HepG2 (cell line): ENCODE data around the gene HELZ. TPM values are rescaled to one million over a fixed set of nuclear protein-coding genes. Genes with fewer than 3 reads are reported as not detected.

ENCODE experiments used
- ATRX ChIP-seq: sonication (generic); formaldehyde crosslinking; IDR thresholded peaks from 2 replicates; pipeline ENCODE4 v1.4.0; 2020; ENCODE audit warnings: missing genetic modification reagents, borderline replicate concordance
- CENPX ChIP-seq: sonication (generic); formaldehyde crosslinking; IDR thresholded peaks from 2 replicates; pipeline ENCODE4 v1.9.0; 2021; ENCODE audit warnings: mild to moderate bottlenecking, missing genetic modification reagents, moderate library complexity
- GZF1 ChIP-seq: sonication (generic); formaldehyde crosslinking; IDR thresholded peaks from 2 replicates; pipeline ENCODE4 v1.5.1; 2020; ENCODE audit warnings: mild to moderate bottlenecking, missing genetic modification reagents
- HOXA5 ChIP-seq: sonication (generic); formaldehyde crosslinking; IDR thresholded peaks from 2 replicates; pipeline ENCODE4 v1.4.0; 2020; ENCODE audit warnings: missing genetic modification reagents
- KAT8 ChIP-seq: IDR thresholded peaks from 2 replicates; pipeline ENCODE4 v1.6.1; 2016; ENCODE audit warnings: missing genetic modification reagents, missing compliant biosample characterization
- KLF11 ChIP-seq: IDR thresholded peaks from 2 replicates; pipeline ENCODE4 v1.6.1; 2016; ENCODE audit warnings: missing compliant biosample characterization
- NR2F6 ChIP-seq, 2 experiments: IDR thresholded peaks; 2 replicates each; pipeline ENCODE4 v1.6.1; 2016; ENCODE audit warnings: antibody characterized with exemption in 1 of 2, mild to moderate bottlenecking in 1 of 2
- PCBP2 ChIP-seq: fragments of 200-400 bp; formaldehyde crosslinking; optimal IDR thresholded peaks from 2 replicates; pipeline ENCODE3; 2018; ENCODE audit warnings: low read length, low read depth; ENCODE audit not compliant: poor library complexity, severe bottlenecking
- RARG ChIP-seq: sonication (generic); formaldehyde crosslinking; IDR thresholded peaks from 2 replicates; pipeline ENCODE4 v1.4.0; 2020; ENCODE audit warnings: low read depth, mild to moderate bottlenecking, missing genetic modification reagents
- TCF7 ChIP-seq: sonication (generic); IDR thresholded peaks from 2 replicates; pipeline ENCODE4 v1.6.1; 2016; ENCODE audit warnings: antibody characterized with exemption, low read depth
- ZFP90 ChIP-seq: sonication (generic); formaldehyde crosslinking; IDR thresholded peaks from 2 replicates; pipeline ENCODE4 v1.8.0; 2022; ENCODE audit warnings: missing genetic modification reagents, mild to moderate bottlenecking, inconsistent platforms, borderline replicate concordance
- ZNF292 ChIP-seq: sonication (generic); formaldehyde crosslinking; IDR thresholded peaks from 2 replicates; pipeline ENCODE4 v1.8.1; 2022; ENCODE audit warnings: mild to moderate bottlenecking, low read depth, missing genetic modification reagents, borderline replicate concordance
- ZNF333 ChIP-seq: sonication (generic); formaldehyde crosslinking; IDR thresholded peaks from 2 replicates; pipeline ENCODE4 v1.4.0; 2020; ENCODE audit warnings: mild to moderate bottlenecking, missing genetic modification reagents, borderline replicate concordance
- ZNF350 ChIP-seq: sonication (generic); formaldehyde crosslinking; IDR thresholded peaks from 2 replicates; pipeline ENCODE4 v1.4.0; 2020; ENCODE audit warnings: mild to moderate bottlenecking, low read depth, missing genetic modification reagents, borderline replicate concordance
- ZNF354B ChIP-seq: sonication (generic); formaldehyde crosslinking; IDR thresholded peaks from 2 replicates; pipeline ENCODE4 v1.8.0; 2022; ENCODE audit warnings: mild to moderate bottlenecking, missing genetic modification reagents
- ZNF460 ChIP-seq: sonication (generic); formaldehyde crosslinking; IDR thresholded peaks from 2 replicates; pipeline ENCODE4 v1.5.1; 2020; ENCODE audit warnings: missing genetic modification reagents, mild to moderate bottlenecking, borderline replicate concordance
- ZNF572 ChIP-seq: sonication (generic); formaldehyde crosslinking; IDR thresholded peaks from 2 replicates; pipeline ENCODE4 v1.5.1; 2020; ENCODE audit warnings: mild to moderate bottlenecking, missing genetic modification reagents
- ZNF660 ChIP-seq: sonication (generic); formaldehyde crosslinking; IDR thresholded peaks from 2 replicates; pipeline ENCODE4 v1.5.1; 2020; ENCODE audit warnings: mild to moderate bottlenecking, low read depth, missing genetic modification reagents, borderline replicate concordance
- ZSCAN31 ChIP-seq: sonication (generic); formaldehyde crosslinking; IDR thresholded peaks from 2 replicates; pipeline ENCODE4 v1.5.0; 2020; ENCODE audit warnings: low read depth, mild to moderate bottlenecking, missing genetic modification reagents
- polyA plus RNA-seq, 8 experiments: library from polyadenylated mRNA; depleted of rRNA in 3 of 8; stranded (reverse) in 7 of 8; unstranded in 1 of 8; fragments of >200 nt; fragmentation: Illumina TruSeq in 4 of 8; extraction: Trizol in 4 of 8; gene quantifications; 2 replicates each; pipeline versions ENCODE4 v1.2.1 to v1.2.3, GENCODE V29; 2011 to 2016; ENCODE audit warnings: low read depth in 4 of 8, missing spikeins in 1 of 8, mixed read lengths in 1 of 8; ENCODE audit not compliant: insufficient read depth in 1 of 8
- total RNA-seq, 5 experiments: library from RNA; depleted of rRNA; stranded (reverse); fragments of >200 nt; fragmentation: Illumina TruSeq; extraction: Trizol; gene quantifications; 2 replicates each; pipeline ENCODE4 v1.2.3, GENCODE V29; 2016; ENCODE audit warnings: low read depth in 1 of 5
- TF ChIP-seq, protein P1 (sequence below): sonication (generic); formaldehyde crosslinking; conservative IDR thresholded peaks from 2 replicates; pipeline ENCODE4 v1.4.0; 2020; ENCODE audit warnings: missing genetic modification reagents
- TF ChIP-seq, protein P2 (sequence below): sonication (generic); formaldehyde crosslinking; IDR thresholded peaks from 2 replicates; pipeline ENCODE4 v1.4.0; 2020; ENCODE audit warnings: mild to moderate bottlenecking, missing genetic modification reagents
- TF ChIP-seq, protein P3 (sequence below): sonication (generic); formaldehyde crosslinking; IDR thresholded peaks from 2 replicates; pipeline ENCODE4 v1.4.0; 2020; ENCODE audit warnings: low read depth, mild to moderate bottlenecking, missing genetic modification reagents
- TF ChIP-seq, protein P4 (sequence below): sonication (generic); formaldehyde crosslinking; IDR thresholded peaks from 2 replicates; pipeline ENCODE4 v1.4.0; 2020; ENCODE audit warnings: mild to moderate bottlenecking, missing genetic modification reagents, borderline replicate concordance

Gene HELZ
- total and polyA plus RNA-seq, 2 of the 13 experiments (the other 11 are each of a cell fraction or from before 2014, with no cell fraction given) = 35.3 to 52.4 TPM

DNA sequence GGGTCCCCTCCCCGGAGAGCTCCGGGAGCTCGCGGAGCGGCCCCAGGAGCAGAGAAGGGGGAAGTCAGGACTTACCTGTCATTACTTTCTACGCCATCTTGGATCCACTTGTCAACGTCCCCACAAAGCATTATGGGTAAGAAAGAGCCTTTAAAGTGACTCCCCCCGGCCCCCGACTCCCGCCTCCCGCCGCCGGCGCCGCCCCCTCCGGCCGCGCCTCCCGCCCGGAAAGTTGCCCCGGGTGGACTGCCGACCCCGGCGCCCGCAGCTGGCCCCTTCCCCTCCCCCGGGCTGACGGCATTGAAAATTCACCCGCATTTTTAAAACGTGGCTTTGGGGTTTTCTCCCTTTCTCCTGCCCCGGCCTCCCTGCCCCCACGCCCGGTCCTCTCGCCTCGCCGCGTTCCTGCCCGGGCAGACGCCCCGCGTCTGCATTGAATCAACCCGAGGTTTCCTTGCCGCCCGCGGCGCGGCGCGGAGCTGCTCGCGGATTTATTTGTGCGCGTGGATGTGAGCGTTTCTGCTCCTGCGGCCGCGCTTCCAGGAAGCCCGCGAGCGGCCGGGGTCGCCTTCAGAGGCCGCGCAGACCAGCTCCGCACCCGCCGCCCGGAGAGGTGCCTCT, at the start of gene HELZ (continued):
- TF ChIP-seq, protein P1, sequence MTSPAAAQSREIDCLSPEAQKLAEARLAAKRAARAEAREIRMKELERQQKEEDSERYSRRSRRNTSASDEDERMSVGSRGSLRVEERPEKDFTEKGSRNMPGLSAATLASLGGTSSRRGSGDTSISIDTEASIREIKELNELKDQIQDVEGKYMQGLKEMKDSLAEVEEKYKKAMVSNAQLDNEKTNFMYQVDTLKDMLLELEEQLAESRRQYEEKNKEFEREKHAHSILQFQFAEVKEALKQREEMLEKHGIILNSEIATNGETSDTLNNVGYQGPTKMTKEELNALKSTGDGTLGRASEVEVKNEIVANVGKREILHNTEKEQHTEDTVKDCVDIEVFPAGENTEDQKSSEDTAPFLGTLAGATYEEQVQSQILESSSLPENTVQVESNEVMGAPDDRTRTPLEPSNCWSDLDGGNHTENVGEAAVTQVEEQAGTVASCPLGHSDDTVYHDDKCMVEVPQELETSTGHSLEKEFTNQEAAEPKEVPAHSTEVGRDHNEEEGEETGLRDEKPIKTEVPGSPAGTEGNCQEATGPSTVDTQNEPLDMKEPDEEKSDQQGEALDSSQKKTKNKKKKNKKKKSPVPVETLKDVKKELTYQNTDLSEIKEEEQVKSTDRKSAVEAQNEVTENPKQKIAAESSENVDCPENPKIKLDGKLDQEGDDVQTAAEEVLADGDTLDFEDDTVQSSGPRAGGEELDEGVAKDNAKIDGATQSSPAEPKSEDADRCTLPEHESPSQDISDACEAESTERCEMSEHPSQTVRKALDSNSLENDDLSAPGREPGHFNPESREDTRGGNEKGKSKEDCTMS (CRISPR knock-in tag) = peak; percentile 80; the same call in 1 of the 2 replicates
- no peak for TF ChIP-seq CENPX
- peak; percentile 85; the same call in 1 of the 2 replicates for TF ChIP-seq HOXA5 (CRISPR knock-in tag)
- peak; percentile 5; the same call in 1 of the 2 replicates for TF ChIP-seq ZSCAN31 (CRISPR knock-in tag)
- TF ChIP-seq ZNF292 = peak; percentile 73
- TF ChIP-seq TCF7 = no peak
- TF ChIP-seq, protein P2, sequence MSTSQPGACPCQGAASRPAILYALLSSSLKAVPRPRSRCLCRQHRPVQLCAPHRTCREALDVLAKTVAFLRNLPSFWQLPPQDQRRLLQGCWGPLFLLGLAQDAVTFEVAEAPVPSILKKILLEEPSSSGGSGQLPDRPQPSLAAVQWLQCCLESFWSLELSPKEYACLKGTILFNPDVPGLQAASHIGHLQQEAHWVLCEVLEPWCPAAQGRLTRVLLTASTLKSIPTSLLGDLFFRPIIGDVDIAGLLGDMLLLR (CRISPR knock-in tag) = 0 out of 2 replicates have a peak, but pooled peaks have one; percentile 7
- peak; percentile 78; the same call in 1 of the 2 replicates for TF ChIP-seq ZNF350 (CRISPR knock-in tag)
- no peak for TF ChIP-seq PCBP2
- TF ChIP-seq, protein P3, sequence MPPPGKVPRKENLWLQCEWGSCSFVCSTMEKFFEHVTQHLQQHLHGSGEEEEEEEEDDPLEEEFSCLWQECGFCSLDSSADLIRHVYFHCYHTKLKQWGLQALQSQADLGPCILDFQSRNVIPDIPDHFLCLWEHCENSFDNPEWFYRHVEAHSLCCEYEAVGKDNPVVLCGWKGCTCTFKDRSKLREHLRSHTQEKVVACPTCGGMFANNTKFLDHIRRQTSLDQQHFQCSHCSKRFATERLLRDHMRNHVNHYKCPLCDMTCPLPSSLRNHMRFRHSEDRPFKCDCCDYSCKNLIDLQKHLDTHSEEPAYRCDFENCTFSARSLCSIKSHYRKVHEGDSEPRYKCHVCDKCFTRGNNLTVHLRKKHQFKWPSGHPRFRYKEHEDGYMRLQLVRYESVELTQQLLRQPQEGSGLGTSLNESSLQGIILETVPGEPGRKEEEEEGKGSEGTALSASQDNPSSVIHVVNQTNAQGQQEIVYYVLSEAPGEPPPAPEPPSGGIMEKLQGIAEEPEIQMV = no peak
- TF ChIP-seq NR2F6 (IDR thresholded peaks at IDR 0.05) = no peak
- no peak for TF ChIP-seq NR2F6 (CRISPR knock-in tag; IDR thresholded peaks at IDR 0.05)
- TF ChIP-seq ZNF572 = no peak
- TF ChIP-seq RARG (CRISPR knock-in tag) = no peak; the same call in 1 of the 2 replicates
- peak; percentile 15; the same call in 1 of the 2 replicates for TF ChIP-seq KLF11 (CRISPR knock-in tag)
- 0 out of 2 replicates have a peak, but pooled peaks have one; percentile 72 for TF ChIP-seq ZNF354B
- TF ChIP-seq ZNF460 = no peak
- TF ChIP-seq ATRX (CRISPR knock-in tag) = no peak
- peak; percentile 77 for TF ChIP-seq GZF1 (CRISPR knock-in tag)
- no peak; the same call in 1 of the 2 replicates for TF ChIP-seq ZFP90 (CRISPR knock-in tag)
- TF ChIP-seq KAT8 = 0 out of 2 replicates have a peak, but pooled peaks have one; percentile 29
- TF ChIP-seq ZNF333 (CRISPR knock-in tag) = peak; percentile 24; the same call in 1 of the 2 replicates
- TF ChIP-seq, protein P4, sequence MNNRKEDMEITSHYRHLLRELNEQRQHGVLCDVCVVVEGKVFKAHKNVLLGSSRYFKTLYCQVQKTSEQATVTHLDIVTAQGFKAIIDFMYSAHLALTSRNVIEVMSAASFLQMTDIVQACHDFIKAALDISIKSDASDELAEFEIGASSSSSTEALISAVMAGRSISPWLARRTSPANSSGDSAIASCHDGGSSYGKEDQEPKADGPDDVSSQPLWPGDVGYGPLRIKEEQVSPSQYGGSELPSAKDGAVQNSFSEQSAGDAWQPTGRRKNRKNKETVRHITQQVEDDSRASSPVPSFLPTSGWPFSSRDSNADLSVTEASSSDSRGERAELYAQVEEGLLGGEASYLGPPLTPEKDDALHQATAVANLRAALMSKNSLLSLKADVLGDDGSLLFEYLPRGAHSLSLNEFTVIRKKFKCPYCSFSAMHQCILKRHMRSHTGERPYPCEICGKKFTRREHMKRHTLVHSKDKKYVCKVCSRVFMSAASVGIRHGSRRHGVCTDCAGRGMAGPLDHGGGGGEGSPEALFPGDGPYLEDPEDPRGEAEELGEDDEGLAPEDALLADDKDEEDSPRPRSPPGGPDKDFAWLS (CRISPR knock-in tag) = 0 out of 2 replicates have a peak, but pooled peaks have one; percentile 54
- no peak for TF ChIP-seq ZNF660
